Measurements from ENCODE around the gene ARTN. TPM values are rescaled to one million over a fixed set of nuclear protein-coding genes. Genes with fewer than 3 reads are reported as not detected.

Gene ARTN
- total RNA-seq (2022; extraction: Qiagen RNA extraction), result 0.07 to 0.46 TPM (median 0.22 TPM) in 5 replicates

GRCh38 chr1:43933386-43934100, at the start of gene ARTN:
ARTN (plus strand) TSS chr1:43933801; CDS start chr1:43935657, 1,856 bp downstream.

DNA sequence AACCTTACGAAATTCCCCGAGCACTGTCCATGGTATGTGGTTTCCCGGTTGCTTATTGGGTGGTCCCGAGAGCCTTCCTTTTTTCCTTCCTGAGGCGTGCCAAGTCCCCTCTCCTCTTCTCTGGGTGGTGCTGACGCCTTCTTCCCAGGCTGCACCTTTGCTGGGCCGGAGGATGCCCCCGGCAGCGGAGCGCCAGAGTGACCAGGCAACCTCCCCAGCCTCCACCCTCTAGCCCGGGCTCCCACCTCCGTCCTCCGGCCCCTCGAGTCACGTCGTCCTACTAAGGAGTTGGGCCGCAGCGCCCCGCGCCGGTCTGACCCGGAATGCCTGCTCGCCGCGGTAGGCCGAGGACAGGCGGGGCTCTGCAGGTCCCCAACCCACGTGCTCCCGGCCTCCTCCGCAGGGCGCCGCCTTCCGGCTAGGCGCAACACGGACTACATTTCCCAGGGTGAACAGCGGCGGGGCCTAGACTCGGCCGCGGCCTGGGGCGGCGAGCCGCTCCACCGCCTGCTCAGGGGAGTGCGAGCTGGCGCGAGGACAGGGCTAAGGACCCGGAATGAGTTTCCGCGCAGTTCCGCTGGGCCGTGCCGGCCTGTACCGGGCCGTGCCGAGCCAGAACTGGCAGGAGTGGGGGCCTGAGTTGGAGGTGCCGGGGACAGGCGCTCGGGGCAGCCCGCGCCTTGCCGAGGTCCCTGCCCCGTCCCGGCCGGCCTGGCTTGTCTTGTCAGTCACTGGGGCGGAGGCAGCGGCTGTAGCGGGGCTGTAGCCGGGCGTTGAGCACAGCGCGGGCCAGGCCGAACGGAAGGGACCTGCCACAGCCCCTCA, 12.8 kb downstream of the ARTN start, which contains the start of gene IPO13:
Gene IPO13, plus strand, starts transcription at position 715 of the 825 bp plus-strand sequence. CDS start 651 bp downstream, outside the sequence.

DNA sequence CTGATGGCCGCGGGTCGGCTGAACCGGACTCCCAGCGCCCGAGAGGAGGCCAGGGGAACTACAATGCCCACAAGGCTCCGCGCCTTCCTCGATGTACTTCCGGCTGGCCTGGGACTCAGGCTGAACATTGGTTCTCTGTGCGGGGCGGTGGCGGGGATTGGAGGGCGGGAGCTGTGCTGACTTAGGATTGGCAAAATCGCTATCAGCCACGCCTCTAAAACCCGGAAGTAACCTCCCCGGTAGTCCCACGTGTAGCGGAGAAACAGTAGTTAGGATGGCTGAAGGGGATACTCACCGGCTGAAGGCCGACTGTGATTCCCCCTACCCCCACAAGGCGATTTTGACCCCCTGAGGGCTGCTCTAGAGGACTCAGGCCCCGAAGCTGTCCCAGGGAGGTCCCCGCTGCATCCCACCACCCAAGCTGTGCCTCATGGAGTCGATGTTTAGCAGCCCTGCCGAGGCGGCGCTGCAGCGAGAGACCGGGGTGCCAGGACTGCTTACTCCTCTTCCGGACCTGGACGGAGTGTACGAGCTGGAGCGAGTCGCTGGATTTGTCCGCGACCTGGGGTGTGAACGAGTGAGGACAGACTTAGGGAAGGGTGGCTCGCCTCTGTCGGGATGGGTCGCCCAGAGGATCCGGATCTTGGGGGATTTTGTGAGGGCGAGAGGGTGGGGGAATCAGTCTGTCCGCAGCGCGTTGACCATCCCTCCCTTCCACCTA, 36.3 kb downstream of the ARTN start, which contains the start of gene DPH2:
Gene DPH2, plus strand, starts transcription at position 265 of the 721 bp plus-strand sequence. Its CDS starts 166 bp downstream, at position 431.

DNA sequence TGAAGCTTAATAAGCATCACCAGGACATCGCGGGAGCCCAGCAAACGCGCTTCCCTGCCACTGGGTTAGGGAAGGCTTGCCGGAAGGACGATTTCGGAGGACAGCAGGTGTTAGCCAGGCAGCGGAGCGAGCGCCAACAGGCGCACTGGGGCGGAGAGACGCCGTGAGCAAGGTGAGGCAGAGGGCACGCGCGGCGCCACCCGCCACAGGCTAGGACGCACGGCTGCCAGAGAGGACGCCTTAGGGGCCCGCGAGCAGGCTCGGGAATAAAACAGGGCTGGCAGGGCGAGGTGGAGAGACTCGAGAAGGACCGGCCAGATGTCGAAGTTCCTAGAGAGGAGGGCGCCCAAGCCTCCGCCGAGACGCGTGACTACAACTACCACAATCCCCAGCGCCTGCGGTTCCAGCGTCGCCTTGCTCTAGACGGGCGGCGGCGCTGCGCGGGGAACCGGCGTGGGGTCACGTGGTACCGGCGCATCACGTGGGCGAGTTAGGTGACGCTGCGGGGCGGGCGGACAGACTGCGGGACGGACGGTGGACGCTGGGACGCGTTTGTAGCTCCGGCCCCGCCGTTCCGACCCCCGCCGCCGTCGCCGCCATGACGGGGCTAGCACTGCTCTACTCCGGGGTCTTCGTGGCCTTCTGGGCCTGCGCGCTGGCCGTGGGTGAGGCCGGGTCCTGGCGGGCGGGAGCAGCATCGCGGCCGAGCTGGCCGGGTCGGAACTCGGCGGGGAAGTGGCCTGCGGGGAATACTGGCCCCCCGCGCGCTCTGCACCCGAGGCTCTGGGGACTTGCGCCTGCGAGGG, 41.0 kb downstream of the ARTN start, which contains the start of gene ATP6V0B:
Gene ATP6V0B, plus strand, starts transcription at position 518 of the 806 bp plus-strand sequence. Its CDS starts 81 bp downstream, at position 599.

DNA sequence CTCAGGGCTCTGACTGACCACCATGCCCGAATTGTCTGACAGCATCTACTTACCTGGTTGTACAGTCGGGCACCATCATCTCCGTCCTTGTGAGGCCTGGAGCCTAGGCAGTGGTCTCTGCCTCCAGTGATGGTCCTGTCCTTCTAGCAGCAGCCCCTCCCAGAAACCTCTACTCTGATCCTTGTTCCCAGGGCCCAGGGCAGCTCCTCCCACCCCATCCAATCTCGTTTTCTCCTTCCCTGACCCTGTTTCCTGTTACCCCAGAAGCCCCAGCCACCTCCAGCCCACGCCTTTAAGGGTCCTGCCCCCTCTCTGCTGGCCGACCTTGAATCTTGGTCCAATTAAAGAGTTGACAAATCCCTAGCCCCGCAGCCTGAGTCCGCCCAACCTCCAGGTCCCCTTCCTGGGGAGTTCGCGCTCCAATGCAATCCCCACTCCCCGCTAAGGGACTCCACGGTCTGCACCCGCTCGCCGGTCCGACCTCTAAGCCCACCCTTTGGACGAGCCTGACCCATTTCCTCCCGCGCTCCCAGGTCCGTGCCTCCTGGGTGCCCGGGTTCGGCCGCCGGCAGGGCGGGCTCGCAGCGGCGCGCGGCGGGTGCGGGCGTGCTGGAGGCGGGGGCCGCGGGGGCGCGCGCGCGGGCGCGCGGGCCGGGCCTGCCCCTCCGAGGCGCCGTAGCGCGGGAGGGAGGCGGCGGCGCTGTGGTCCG, 45.1 kb downstream of the ARTN start, which contains the start of gene B4GALT2:
Gene B4GALT2, plus strand, starts transcription at position 660 of the 710 bp plus-strand sequence. CDS start 1,951 bp downstream, outside the sequence.

Other genes with a start within 250 kb of the ARTN start
- 2.0 to 3.0 TPM (median 2.6 TPM) in 5 replicates for gene ST3GAL3, start 226.3 kb upstream of the ARTN start, total RNA-seq (2022; extraction: Qiagen RNA extraction)
- gene IPO13, start 13.1 kb downstream of the ARTN start, total RNA-seq (2022; extraction: Qiagen RNA extraction), result 15.0 to 16.0 TPM (median 15.7 TPM) in 5 replicates
- 34.8 to 42.5 TPM (median 35.4 TPM) in 5 replicates for gene DPH2, start 36.2 kb downstream of the ARTN start, total RNA-seq (2022; extraction: Qiagen RNA extraction)
- gene ATP6V0B, start 41.2 kb downstream of the ARTN start, total RNA-seq (2022; extraction: Qiagen RNA extraction), result 102 to 159 TPM (median 138 TPM) in 5 replicates
- 57.0 to 69.1 TPM (median 68.3 TPM) in 5 replicates for gene B4GALT2, start 45.4 kb downstream of the ARTN start, total RNA-seq (2022; extraction: Qiagen RNA extraction)
- 6.4 to 8.1 TPM (median 7.5 TPM) in 5 replicates for gene CCDC24, start 57.8 kb downstream of the ARTN start, total RNA-seq (2022; extraction: Qiagen RNA extraction)
- 12.6 to 15.0 TPM (median 13.9 TPM) in 5 replicates for gene SLC6A9, start 97.7 kb downstream of the ARTN start, total RNA-seq (2022; extraction: Qiagen RNA extraction)
- gene KLF17, start 185.0 kb downstream of the ARTN start, total RNA-seq (2022; extraction: Qiagen RNA extraction), result 0.32 to 0.76 TPM (median 0.47 TPM) in 5 replicates
- gene KLF18, start 207.8 kb downstream of the ARTN start, total RNA-seq (2022; extraction: Qiagen RNA extraction), result 0.03 to 0.05 TPM in 2 of 5 replicates, not detected in the others

Measured in A549 treated with Hydrocortisone at 1 μM for 4 hours (cell line).